A549 treated with GW870086 at 1 μM for 4 hours (cell line): Measurements from ENCODE around the gene EGFR. TPM values are rescaled to one million over a fixed set of nuclear protein-coding genes. Genes with fewer than 3 reads are reported as not detected.

ENCODE experiments used
- total RNA-seq: library from RNA; stranded (reverse); fragments of 200-300 nt; extraction: Qiagen RNA extraction; gene quantifications from 5 replicates; pipeline ENCODE4 v1.2.3, GENCODE V29; 2022; ENCODE audit warnings: low read depth

The EGFR gene
- 75.8 to 111 TPM (median 109 TPM) in 5 replicates for total RNA-seq

GRCh38 chr7:55018361-55019190 is at the start of gene EGFR:
Gene EGFR, plus strand, starts transcription at chr7:55019017. Its CDS starts 261 bp downstream, at chr7:55019278.

